Hindlimb muscle (tissue), 1 donor: ENCODE data around the gene GLS2. TPM values are rescaled to one million over a fixed set of nuclear protein-coding genes. Genes with fewer than 3 reads are reported as not detected.
A peak's percentile ranks its signal among the peaks of the same experiment; 100 is the strongest.
"Not testable (repeated sequence)": the region's sequence is repeated elsewhere in the genome, so short reads cannot be mapped to it uniquely, and the experiment has no call there.

Experiments used
- DNase-seq: peaks from one replicate; pipeline ENCODE4 v3.0.0-alpha.2; 2013
- polyA plus RNA-seq: library from polyadenylated mRNA; unstranded; fragments of 120-200 nt; gene quantifications from one replicate; pipeline ENCODE4 v1.2.1, GENCODE V29; 2013; ENCODE audit not compliant: insufficient read length

Gene GLS2
- polyA plus RNA-seq, 1 donor = 0.52 TPM

DNA sequence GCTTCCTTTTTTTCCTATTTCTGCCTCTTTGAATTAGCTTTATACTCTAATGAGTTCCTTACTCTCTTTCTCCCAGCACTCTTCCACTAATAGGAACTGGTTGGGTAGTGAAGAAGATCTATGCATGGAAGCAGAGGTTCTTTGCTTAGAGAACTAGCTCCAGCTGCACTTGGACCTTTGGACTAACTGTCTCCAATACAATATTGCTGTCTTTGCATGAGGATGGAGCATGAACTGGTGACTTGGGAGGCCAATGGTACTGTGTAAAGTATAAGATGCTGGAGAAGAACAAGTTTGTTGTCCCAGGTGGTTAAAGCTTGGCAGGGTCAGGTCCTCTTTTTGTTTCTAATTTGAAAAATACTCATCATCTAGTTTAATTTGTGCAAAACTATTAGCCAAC is 2.4 kb upstream of the GLS2 start:
- DNase-seq = no peak

- peak; percentile 23 for DNase-seq
These were observed 417 bp downstream of the GLS2 start for GRCh38 chr12:56487448-56488040.

DNA sequence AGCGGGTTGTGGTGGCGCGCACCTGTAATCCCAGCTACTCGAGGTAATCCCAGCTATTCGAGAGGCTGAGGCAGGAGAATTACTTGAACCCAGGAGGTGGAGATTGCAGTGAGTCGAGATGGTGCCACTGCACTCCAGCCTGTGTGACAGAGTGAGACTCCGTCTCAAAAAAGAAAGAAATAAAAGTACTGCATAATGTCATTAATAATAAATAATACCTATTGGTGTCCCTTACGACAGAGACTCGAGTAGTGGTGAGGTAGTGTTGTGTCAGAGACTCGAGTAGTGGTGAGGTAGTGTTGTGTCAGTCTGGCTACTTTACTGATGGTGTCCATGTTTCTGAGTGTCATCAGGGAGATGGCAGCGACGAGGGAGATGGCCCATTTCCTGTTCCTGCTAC is 1.3 kb downstream of the GLS2 start:
- no peak for DNase-seq

- no peak for DNase-seq
These were observed 3.4 kb downstream of the GLS2 start for GRCh38 chr12:56484566-56484965.

GRCh38 chr12:56479625-56480024 is 8.3 kb downstream of the GLS2 start:
- no peak for DNase-seq

DNA sequence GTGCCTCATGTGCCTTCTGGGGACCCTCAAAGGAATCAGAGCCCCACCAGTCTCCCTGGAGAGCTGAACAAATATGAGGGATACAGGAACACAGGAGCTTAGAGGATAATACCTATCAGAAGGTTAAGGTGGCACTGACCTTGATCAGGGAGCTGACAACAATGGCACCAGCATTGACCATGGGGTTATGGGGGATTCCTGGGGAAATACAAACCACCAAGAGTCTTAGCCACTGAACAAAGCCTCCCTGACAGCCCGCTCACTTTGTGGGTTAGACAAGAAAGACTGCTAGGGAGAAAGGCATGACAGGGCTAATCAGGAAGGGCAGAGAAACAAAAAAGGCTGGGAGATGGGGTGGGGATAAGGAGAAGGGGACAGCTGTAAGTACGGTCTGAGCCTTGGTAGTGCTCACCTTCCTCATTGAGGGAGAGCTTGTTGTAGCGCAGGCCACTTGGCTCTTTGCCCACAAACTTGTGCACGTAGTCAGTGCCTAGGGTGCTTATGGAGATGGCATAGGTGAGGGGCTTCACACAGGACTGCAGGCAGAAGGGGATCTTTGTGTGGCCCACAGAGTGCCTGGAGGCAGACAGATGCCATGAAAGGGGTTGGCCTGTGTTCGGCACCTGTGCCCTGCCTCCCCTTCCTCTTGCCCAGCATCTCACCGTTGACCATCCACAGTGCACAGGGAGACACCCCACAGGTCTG is 10.3 kb downstream of the GLS2 start:
- DNase-seq = no peak

GRCh38 chr12:56476972-56477432 is 11.0 kb downstream of the GLS2 start:
- DNase-seq = no peak

DNA sequence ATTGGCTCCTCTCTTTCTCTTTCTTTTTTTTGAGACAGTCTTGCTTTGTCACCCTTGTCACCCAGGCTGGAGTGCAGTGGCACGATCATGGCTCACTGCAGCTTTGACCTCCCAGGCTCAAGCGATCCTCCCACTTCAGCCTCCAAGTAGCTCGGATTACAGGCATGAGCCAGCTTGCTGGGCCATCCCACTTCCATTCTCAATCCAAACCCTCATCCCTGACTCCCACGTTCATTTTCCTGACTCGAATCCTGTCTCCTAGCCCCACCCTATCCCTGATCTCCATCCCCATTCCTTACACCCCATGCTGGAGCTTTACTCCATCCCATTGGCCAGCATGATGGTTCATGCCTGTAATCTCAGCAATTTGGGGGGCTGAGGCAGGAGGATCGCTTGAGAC is 11.8 kb downstream of the GLS2 start:
- DNase-seq = no peak

GRCh38 chr12:56474389-56474788 is 13.6 kb downstream of the GLS2 start:
- DNase-seq = no peak

DNA sequence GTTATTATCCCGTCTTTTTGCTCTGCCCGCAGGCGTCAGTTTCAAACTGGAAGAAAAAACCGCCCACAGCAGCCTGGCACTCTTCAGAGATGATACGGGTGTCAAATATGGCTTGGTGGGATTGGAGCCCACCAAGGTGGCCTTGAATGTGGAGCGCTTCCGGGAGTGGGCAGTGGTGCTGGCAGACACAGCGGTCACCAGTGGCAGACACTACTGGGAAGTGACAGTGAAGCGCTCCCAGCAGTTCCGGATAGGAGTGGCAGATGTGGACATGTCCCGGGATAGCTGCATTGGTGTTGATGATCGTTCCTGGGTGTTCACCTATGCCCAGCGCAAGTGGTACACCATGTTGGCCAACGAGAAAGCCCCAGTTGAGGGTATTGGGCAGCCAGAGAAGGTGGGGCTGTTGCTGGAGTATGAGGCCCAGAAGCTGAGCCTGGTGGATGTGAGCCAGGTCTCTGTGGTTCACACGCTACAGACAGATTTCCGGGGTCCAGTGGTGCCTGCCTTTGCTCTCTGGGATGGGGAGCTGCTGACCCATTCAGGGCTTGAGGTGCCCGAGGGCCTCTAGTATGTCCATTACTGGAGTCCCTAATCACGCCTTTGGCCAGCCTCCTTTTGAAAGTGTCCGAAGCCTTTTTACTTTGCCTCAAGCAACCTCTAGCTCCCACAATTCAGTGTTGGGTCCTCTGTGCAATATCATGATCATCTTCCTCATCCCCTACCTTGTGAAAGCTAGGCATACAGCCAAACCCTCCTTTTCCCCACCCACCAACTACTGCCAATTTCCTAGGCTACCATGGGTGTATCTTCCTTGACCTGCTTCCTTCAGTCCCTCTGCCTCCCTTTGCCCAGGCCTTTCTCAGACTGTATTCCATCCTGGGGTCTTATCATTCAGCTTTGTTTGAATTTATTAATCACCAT is 18.7 kb downstream of the GLS2 start:
- DNase-seq = no peak

- DNase-seq = peak; percentile 95
These were observed 19.6 kb downstream of the GLS2 start, which contains the start of gene SPRYD4 for GRCh38 chr12:56468216-56469006. Gene SPRYD4, plus strand, starts transcription at chr12:56468578. Its CDS starts 14 bp downstream, at chr12:56468592.

DNA sequence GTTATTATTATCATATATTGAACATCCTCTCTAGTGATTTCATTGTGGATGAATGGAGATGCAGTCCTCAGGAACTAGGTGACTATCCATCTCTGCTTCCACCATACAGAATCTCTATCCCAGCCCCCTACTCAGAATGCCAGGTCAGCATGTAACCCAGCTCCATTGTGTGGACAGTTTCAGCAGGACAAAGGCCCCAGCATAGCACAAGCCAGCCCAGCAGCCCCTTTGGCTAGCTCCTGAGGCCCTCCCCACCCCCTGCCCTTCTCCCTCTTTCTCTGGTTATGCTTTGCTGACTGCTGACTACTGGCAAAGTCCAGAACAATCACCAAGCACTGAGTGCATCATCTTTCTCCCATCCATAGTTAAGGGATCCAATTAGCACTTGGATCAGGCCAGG is 25.4 kb downstream of the GLS2 start:
- no peak for DNase-seq

DNA sequence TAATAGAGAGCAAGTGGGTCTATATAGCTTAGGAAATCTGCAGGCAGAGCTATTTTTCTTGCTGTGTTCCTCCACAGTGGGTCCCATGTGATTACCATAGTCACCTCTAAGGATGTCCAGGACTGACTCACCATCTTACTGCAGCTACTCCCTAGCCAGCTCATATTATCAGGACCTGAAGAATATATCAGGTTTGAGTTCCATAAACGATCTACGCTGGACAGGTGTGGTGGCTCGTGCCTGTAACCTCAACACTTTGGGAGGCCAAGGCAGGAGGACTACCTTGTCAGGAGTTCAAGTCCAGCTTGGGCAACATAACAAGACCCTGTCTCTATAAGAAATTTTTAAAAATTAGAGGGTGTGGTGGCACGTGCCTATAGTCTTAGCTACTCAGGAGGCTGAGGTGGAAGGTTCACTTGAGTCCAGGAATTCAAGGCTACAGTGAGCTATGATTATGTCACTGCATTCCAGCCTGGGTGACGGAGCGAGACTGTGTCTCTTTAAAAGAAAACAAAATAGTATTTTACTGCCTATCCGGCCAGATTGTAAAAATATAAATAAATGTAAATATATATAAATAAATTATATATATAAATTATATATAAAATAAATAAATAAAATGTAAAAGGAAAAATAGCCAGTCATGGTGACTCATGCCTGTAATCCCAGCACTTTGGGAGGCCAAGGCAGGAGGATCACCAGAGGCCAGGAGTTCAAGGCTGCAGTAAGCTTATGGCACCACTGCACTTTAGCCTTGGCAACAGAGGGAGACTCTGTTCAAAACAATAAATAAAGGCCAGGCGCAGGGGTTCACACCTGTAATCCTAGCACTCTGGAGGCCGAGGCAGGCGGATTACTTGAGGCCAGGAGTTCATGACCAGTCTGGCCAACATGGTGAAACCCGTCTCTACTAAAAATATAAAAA is 26.5 kb downstream of the GLS2 start:
- DNase-seq = no peak

- no peak for DNase-seq
These were observed 30.1 kb downstream of the GLS2 start for GRCh38 chr12:56457817-56458216.

DNA sequence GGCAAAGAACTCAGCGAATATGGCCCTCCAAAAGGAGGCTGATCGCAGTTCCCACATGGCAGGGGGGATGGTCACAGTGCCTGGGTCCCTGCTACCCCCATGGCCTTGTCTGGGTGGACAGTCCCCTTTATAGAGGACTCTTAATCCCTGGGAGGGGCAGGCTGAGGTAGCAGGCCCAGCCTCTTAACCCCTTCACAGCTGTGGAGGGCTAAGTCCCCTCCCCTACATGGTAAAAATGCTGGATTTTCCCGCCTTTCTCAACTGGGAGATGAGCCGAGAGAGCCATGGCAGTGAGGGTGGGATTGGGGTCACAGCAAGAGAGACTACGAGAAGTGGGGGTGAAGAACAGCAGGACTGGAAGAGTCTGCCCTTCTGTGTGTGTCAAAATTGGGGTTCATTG is 33.4 kb downstream of the GLS2 start, which contains the start of gene MIP:
Gene MIP, minus strand, starts transcription at position 101 of the 400 bp plus-strand sequence. Its CDS starts 44 bp downstream, at position 57.
- DNase-seq = no peak

- no peak for DNase-seq
These were observed 36.8 kb downstream of the GLS2 start for GRCh38 chr12:56451147-56451546.

DNA sequence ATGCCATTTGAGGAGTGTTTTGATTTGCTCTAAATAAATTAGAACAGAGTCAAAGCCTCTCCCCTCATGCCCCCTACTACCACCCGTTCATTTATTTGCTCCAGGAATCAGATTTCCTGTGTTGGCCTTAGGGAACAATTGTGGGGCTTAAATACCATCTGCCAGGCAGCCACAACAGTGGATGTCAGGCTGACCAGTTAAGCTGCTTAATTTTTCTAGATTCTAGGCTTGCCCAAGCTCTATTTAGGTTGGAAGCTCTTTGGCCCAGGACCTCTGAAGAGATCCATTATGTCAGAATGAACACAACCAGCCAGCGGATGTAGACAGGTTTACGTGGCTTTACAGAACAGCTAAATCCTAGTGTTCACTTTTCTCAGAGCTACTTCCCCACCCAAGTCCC is 37.7 kb downstream of the GLS2 start:
- no peak for DNase-seq

DNA sequence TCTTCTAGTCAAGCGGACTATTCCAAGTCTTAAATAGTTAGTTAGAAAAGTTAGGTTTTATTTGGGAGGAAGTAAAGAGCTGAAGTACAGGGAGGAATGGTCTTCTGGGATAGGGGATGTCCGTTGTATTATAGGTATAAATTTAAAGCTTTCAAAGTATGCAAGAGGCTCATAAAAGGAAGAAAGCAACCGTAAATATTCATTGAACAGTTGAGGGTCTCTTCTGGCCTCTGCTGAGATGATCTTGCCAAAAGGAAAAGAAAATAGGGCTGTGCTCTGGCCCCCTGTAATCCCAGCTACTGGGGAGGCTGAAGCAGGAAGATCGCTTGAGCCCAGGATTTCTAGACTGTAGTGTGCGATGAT is 38.4 kb downstream of the GLS2 start:
- no peak for DNase-seq

DNA sequence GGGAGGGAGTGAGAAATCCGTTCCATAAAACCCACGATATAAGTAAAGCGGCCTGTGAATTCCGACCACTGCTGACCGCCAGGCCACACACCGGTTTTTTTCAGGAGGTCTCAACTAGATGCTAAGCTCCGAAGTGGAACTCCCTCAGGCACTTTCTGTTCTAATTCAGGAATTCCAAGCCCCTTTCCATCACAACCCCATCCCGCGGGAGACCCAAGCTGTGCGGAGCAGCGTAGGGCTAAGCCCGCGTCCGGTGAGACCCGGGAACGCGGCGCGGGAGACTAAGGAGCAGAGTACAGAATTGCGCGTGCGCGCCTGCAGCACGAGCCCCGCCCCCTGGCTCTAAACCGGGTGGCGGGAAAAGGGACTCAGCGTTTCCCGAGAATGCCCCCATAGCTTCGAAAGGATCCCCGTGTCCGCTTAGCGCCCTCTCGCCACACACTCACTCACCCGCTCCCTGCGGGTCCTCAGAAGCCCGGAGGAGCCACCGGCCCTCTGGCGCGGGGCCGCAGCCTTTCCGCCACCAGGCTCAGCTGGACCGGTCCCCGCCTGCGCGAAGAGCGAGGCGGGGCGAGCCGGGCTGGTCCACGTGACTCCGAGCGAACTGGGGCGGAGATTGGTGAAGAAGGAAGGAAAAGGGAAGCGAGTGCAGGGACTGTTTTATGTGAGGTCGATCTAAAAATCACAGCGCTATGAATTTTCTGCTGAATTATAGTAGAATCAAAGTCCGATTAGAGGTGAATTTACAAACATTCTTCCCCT is 38.9 kb downstream of the GLS2 start, which contains the start of gene TIMELESS:
Gene TIMELESS, minus strand, starts transcription at position 567 of the 762 bp plus-strand sequence. CDS start 15,256 bp downstream, outside the sequence.
- peak; percentile 94 for DNase-seq

DNA sequence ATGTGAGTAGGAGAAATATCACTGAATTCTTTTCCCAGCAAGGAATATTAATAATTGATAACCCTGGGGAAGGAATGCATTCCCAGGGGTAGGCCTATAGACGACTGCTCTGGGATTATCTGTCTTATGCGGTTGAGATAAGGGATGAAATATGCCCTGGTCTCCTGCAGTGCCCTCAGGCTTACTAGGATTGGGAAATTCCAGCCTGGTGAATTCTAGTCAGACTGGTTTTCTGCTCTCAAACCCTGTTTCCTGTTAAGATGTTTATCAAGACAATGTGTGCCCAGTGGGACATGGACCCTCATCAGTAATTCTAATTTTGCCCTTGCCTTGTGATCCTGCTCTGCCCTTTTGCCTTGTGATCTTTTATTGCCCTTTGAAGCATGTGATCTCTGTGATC is 44.8 kb downstream of the GLS2 start:
- DNase-seq = not testable (repeated sequence)
